Activated CD4-positive, alpha-beta memory T cell treated with anti-CD3 and anti-CD28 coated beads for 36 hours (primary cell): ENCODE results near the gene RAC3. TPM values are rescaled to one million over a fixed set of nuclear protein-coding genes. Genes with fewer than 3 reads are reported as not detected.
A peak's percentile ranks its signal among the peaks of the same experiment; 100 is the strongest.

ENCODE experiments used
- CTCF ChIA-PET: fragments of 350-600 bp; sonication (Branson Sonifier 250); formaldehyde crosslinking; loops from one replicate; lab custom pipeline; 2021; ENCODE audit warnings: antibody characterized with exemption, inconsistent platforms; lab: Charles Lee
- POLR2A ChIA-PET: fragments of 350-600 bp; sonication (Branson Sonifier 250); formaldehyde crosslinking; loops from one replicate; lab custom pipeline; 2021; ENCODE audit warnings: antibody characterized with exemption; lab: Charles Lee
- DNase-seq: peaks from one replicate; pipeline ENCODE4 v3.0.0-alpha.2; 2020
- H3K27ac Mint-ChIP-seq: one replicate; pipeline ENCODE4 v1.8.0; 2021; ENCODE audit warnings: mixed read lengths
- H3K27me3 Mint-ChIP-seq: one replicate; pipeline ENCODE4 v1.8.0; 2021; ENCODE audit warnings: mixed read lengths
- H3K36me3 Mint-ChIP-seq: one replicate; pipeline ENCODE4 v1.8.0; 2021; ENCODE audit warnings: mixed read lengths
- H3K4me1 Mint-ChIP-seq: one replicate; pipeline ENCODE4 v1.8.0; 2021; ENCODE audit warnings: low read depth, mixed read lengths
- H3K4me3 Mint-ChIP-seq: one replicate; pipeline ENCODE4 v1.8.0; 2021; ENCODE audit warnings: mild to moderate bottlenecking, mixed read lengths
- H3K9me3 Mint-ChIP-seq: one replicate; pipeline ENCODE4 v1.8.0; 2021; ENCODE audit warnings: mixed read lengths
- intact Hi-C: fragments of 100-400 bp; cut with micrococcal nuclease; formaldehyde crosslinking; loops from one replicate; pipeline ENCODE4 v1.15.1; 2023
- total RNA-seq, 2 experiments: library from RNA; stranded (reverse); gene quantifications; one replicate each; pipeline ENCODE4 v1.2.3, GENCODE V29; 2021

The RAC3 gene
- total RNA-seq, 2 experiments from 2014 or later = 6.3 to 8.1 TPM

GRCh38 chr17:82017612-82018151 lies 13.8 kb upstream of the RAC3 start:
- ChIA-PET POLR2A (interaction anchor here (0.6 kb wide), 1 partner anchor 162 kb away, joined by 3 read pairs; no protein-coding TSS in a partner anchor), CTCF (interaction anchor here (0.6 kb wide), 1 partner anchor 84 kb away, joined by 3 read pairs; no protein-coding TSS in a partner anchor)
- intact Hi-C loops = no loop called here
- Mint-ChIP-seq H3K27ac (no peak overlapping the region), H3K36me3 (no peaks in the 10 kb centered on the region), H3K4me3 (no peak overlapping the region), H3K9me3 (no peaks in the 10 kb centered on the region), H3K27me3 (no peaks in the 10 kb centered on the region), H3K4me1 (peaks cover 16% of the 10 kb centered on the region)
- DNase-seq = no peak

- peaks cover 16% of the 10 kb centered on the region for H3K4me1 Mint-ChIP-seq
- ChIA-PET CTCF (interaction anchor here (0.6 to 6.4 kb wide), 5 partner anchors 12 to 84 kb away, joined by 3 to 174 read pairs (median 3); partner anchors contain the start of genes DCXR, NOTUM and RAC3), POLR2A (interaction anchor here (0.6 kb wide), 1 partner anchor 162 kb away, joined by 3 read pairs; no protein-coding TSS in a partner anchor)
- no peaks in the 10 kb centered on the region for H3K36me3 Mint-ChIP-seq
- DNase-seq = no peak
- no peak overlapping the region for H3K27ac Mint-ChIP-seq
- no peaks in the 10 kb centered on the region for H3K27me3 Mint-ChIP-seq
- no peaks in the 10 kb centered on the region for H3K9me3 Mint-ChIP-seq
- intact Hi-C loops = no loop called here
- no peak overlapping the region for H3K4me3 Mint-ChIP-seq
These were observed 13.1 kb upstream of the RAC3 start for GRCh38 chr17:82018152-82018988.

- peaks cover 21% of the 10 kb centered on the region for H3K4me1 Mint-ChIP-seq
- intact Hi-C loops = no loop called here
- no peaks in the 10 kb centered on the region for H3K9me3 Mint-ChIP-seq
- ChIA-PET CTCF (interaction anchor here (0.6 to 6.4 kb wide), 19 partner anchors 11 to 135 kb away, joined by 3 to 174 read pairs (median 4); partner anchors contain the start of genes ASPSCR1, DCXR, MAFG and NOTUM), POLR2A (interaction anchor here (1.0 to 1.5 kb wide), 2 partner anchors 40 to 59 kb away, joined by 3 to 7 read pairs; partner anchors contain the start of gene NOTUM)
- no peak for DNase-seq
- no peak overlapping the region for H3K27ac Mint-ChIP-seq
- H3K4me3 Mint-ChIP-seq = no peak overlapping the region
- H3K27me3 Mint-ChIP-seq = no peaks in the 10 kb centered on the region
- no peaks in the 10 kb centered on the region for H3K36me3 Mint-ChIP-seq
These were observed 12.3 kb upstream of the RAC3 start for GRCh38 chr17:82018989-82019689.

- peaks cover 24% of the 10 kb centered on the region for H3K4me1 Mint-ChIP-seq
- H3K27ac Mint-ChIP-seq = no peak overlapping the region
- intact Hi-C loops = no loop called here
- no peaks in the 10 kb centered on the region for H3K27me3 Mint-ChIP-seq
- CTCF ChIA-PET = interaction anchor here (0.6 to 6.4 kb wide), 21 partner anchors 11 to 134 kb away, joined by 3 to 174 read pairs (median 4); partner anchors contain the start of genes ASPSCR1, DCXR, MAFG and NOTUM
- H3K9me3 Mint-ChIP-seq = no peaks in the 10 kb centered on the region
- no peak overlapping the region for H3K4me3 Mint-ChIP-seq
- POLR2A ChIA-PET = interaction anchor here (1.0 to 1.5 kb wide), 2 partner anchors 41 to 60 kb away, joined by 3 to 7 read pairs; partner anchors contain the start of gene NOTUM
- no peaks in the 10 kb centered on the region for H3K36me3 Mint-ChIP-seq
- peak; percentile 77 for DNase-seq
These were observed 11.5 kb upstream of the RAC3 start for GRCh38 chr17:82019690-82020571.

GRCh38 chr17:82020572-82021106 lies 10.8 kb upstream of the RAC3 start:
- POLR2A ChIA-PET = interaction anchor here (0.9 to 2.3 kb wide), 6 partner anchors 17 to 61 kb away, joined by 3 to 8 read pairs (median 7); partner anchors contain the start of genes ASPSCR1, DCXR and NOTUM
- Mint-ChIP-seq H3K4me1 (peaks cover 24% of the 10 kb centered on the region), H3K36me3 (no peaks in the 10 kb centered on the region), H3K27me3 (no peaks in the 10 kb centered on the region), H3K4me3 (peak overlapping the region; percentile 26), H3K9me3 (no peaks in the 10 kb centered on the region), H3K27ac (no peak overlapping the region)
- intact Hi-C loops = no loop called here
- CTCF ChIA-PET = interaction anchor here (0.6 to 6.4 kb wide), 21 partner anchors 10 to 285 kb away, joined by 3 to 174 read pairs (median 4); partner anchors contain the start of genes ASPSCR1, MAFG, NOTUM and RAC3
- DNase-seq = no peak

GRCh38 chr17:82021107-82021899 lies 10.2 kb upstream of the RAC3 start:
- peak overlapping the region; percentile 84 for H3K4me3 Mint-ChIP-seq
- intact Hi-C loops = no loop called here

GRCh38 chr17:82021900-82022309 lies 9.6 kb upstream of the RAC3 start:
- Mint-ChIP-seq H3K9me3 (no peaks in the 10 kb centered on the region), H3K27me3 (no peaks in the 10 kb centered on the region), H3K27ac (peak overlapping the region; percentile 66), H3K4me1 (peaks cover 24% of the 10 kb centered on the region), H3K4me3 (peak overlapping the region; percentile 84), H3K36me3 (no peaks in the 10 kb centered on the region)
- DNase-seq = no peak
- POLR2A ChIA-PET = interaction anchor here (1.0 to 2.3 kb wide), 6 partner anchors 16 to 152 kb away, joined by 3 to 8 read pairs (median 5); partner anchors contain the start of genes ASPSCR1 and DCXR
- CTCF ChIA-PET = interaction anchor here (0.7 to 6.4 kb wide), 15 partner anchors 9 to 286 kb away, joined by 3 to 174 read pairs (median 5); partner anchors contain the start of genes ASPSCR1, DCXR, FASN and MAFG
- intact Hi-C loops = loop anchor here (2.0 kb wide), 2 partner anchors 15 to 161 kb away; partner anchors contain the start of genes DCXR and P4HB

More at GRCh38 chr17:82021107-82021899, 10.2 kb upstream of the RAC3 start:
- H3K27ac Mint-ChIP-seq = peak overlapping the region; percentile 58
- H3K4me1 Mint-ChIP-seq = peaks cover 24% of the 10 kb centered on the region
- H3K36me3 Mint-ChIP-seq = no peaks in the 10 kb centered on the region
- peak; percentile 76 for DNase-seq
- no peaks in the 10 kb centered on the region for H3K27me3 Mint-ChIP-seq
- CTCF ChIA-PET = interaction anchor here (0.6 to 6.4 kb wide), 20 partner anchors 9 to 286 kb away, joined by 3 to 174 read pairs (median 4); partner anchors contain the start of genes ASPSCR1, DCXR, MAFG and NOTUM
- no peaks in the 10 kb centered on the region for H3K9me3 Mint-ChIP-seq
- POLR2A ChIA-PET = interaction anchor here (0.9 to 2.3 kb wide), 6 partner anchors 16 to 151 kb away, joined by 3 to 8 read pairs (median 5); partner anchors contain the start of genes ASPSCR1 and DCXR

- no peaks in the 10 kb centered on the region for H3K27me3 Mint-ChIP-seq
These were observed 9.0 kb upstream of the RAC3 start, which contains the start of gene CENPX for GRCh38 chr17:82022310-82022980. Gene CENPX, minus strand, starts transcription at chr17:82022878. Its CDS starts 17 bp downstream, at chr17:82022861.

More at GRCh38 chr17:82022310-82022980, 9.0 kb upstream of the RAC3 start, which contains the start of gene CENPX:
- H3K9me3 Mint-ChIP-seq = no peaks in the 10 kb centered on the region
- POLR2A ChIA-PET = interaction anchor here (0.8 to 2.3 kb wide), 7 partner anchors 15 to 152 kb away, joined by 3 to 8 read pairs (median 5); partner anchors contain the start of genes ASPSCR1 and DCXR
- no peaks in the 10 kb centered on the region for H3K36me3 Mint-ChIP-seq
- no peak for DNase-seq
- peak within 1 kb of the TSS; percentile 84 for H3K4me3 Mint-ChIP-seq
- H3K27ac Mint-ChIP-seq = peak within 1 kb of the TSS; percentile 66
- intact Hi-C loops = loop anchor here (2.0 kb wide), 2 partner anchors 14 to 162 kb away; partner anchors contain the start of genes DCXR and P4HB
- peaks cover 24% of the 10 kb centered on the region for H3K4me1 Mint-ChIP-seq
- CTCF ChIA-PET = interaction anchor here (0.9 to 6.4 kb wide), 13 partner anchors 8 to 288 kb away, joined by 3 to 174 read pairs (median 6); partner anchors contain the start of genes ASPSCR1, DCXR, FASN and MAFG
